Measurements from ENCODE around the gene NTM.
"Not testable (repeated sequence)": the region's sequence is repeated elsewhere in the genome, so short reads cannot be mapped to it uniquely, and the experiment has no call there.

Gene NTM

DNA sequence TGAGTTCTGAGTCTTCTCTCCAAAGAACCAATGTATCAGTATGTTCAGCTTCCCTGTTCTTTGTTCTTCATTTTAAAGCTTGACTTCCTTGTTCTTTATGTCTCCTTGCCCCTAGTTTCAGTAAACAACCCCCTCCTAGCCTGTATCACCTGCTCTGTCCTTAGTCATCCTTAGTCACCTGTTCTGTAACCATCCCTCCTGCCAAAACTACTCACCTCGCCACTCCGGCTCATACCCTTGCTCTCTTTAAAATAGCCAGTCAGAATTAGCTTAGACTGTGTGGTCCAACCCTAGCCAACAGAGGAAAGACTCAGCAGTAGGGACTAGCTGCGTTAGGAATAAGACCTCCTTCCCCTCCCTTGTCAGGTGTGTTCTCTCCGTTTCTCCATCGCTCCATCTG, 127.3 kb downstream of the NTM start:
- not testable (repeated sequence) for DNase-seq

- DNase-seq, result peak in 40 of 51 donors; percentile 25 to 84 (median 62)
Measured at GRCh38 chr11:131498631-131499160, 128.3 kb downstream of the NTM start.

GRCh38 chr11:131499199-131499598, 128.8 kb downstream of the NTM start:
- DNase-seq, result peak in 2 of 51 donors; percentile 17 to 24

DNA sequence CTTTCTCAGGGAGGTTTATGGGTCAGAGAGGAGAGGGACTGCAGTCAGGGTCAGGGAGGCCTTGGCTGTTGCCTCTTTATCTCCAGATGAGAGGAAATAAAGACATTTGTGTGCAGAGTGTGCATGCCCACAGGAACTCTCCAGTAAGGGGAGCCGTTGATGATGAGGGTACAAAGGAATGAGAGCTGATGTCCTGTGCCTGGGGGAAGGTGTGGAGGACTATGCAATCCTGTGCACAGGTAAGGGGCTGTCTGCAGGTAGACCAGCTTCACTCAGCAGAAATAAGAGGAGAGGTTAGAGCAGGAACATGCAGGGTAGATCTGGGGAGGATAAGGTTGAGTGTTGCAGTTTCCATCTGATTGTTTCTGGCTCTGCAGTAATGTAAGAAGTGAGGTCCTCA, 132.6 kb downstream of the NTM start:
- DNase-seq, result no peak

- peak in 36 of 51 donors; percentile 12 to 76 (median 48) for DNase-seq
Measured at GRCh38 chr11:131504199-131504949, 134.0 kb downstream of the NTM start.

DNA sequence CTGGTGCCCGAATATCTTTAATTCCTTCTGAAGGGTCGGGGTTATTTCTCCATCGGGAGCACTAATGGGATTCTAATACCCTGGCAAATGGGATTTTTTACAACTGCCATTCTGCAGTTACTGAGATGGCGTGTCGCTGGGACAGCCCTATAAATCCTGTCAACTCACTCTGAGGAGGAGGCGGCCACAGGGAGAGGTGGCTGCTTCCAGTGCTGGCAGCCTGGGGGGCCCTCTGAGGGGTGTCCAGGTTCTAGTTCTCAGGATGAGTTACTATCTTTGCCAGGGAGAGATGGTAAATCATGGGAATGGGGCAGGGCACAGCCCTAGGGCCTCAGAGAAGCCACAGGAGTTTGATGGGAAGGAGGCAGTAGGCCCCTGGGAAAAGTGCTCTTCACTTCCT, 135.9 kb downstream of the NTM start:
- DNase-seq, result no peak

GRCh38 chr11:131510662-131511061, 140.2 kb downstream of the NTM start:
- DNase-seq, result no peak

DNA sequence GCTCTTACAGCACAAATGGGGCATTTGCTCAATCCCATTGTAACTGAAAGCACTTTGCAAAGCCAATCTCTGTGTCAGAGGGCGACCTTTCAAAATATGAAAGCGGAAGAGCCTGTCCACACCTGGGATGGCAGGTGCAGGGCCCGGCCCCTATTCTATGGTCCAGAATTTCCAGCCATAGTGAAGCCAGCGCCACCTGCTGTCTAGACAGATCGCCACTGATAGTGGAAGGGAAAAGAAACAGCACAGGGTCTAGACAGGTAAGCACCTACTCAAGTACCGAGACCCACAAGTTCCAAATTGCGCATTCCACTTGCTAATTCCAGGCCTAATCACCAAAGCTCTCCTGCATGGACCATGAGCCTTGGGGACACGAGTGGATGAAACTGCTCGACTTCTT, 141.4 kb downstream of the NTM start:
- DNase-seq, result peak in 3 of 51 donors; percentile 7 to 22 (median 20)

GRCh38 chr11:131512228-131512627, 141.8 kb downstream of the NTM start:
- DNase-seq, result no peak

- no peak for DNase-seq
Measured at GRCh38 chr11:131514062-131514461, 143.6 kb downstream of the NTM start.

DNA sequence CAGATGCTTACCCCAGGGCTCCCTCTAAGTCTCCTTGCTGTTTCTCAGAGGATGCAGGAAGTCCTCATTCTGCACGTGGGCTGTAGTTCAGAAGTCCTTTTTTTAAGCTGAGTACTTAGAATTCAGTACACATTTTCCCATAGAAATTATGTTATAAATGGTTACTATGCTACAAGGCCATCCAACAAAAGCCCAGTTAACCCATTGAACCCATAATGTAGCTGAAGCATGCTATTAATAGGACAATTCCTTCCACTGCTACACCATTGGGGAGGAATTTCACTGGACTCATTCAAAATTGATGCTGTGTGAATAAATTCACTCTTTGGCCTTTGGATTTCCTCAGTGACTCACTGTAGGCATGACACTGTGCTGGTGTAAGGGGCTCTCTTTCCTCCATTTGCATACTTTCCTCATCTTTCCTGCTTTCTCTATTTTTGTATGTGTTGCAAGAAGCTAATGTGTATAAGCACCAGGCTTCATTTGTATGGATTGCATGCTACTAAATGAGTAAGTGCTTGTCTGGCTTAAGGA, 148.0 kb downstream of the NTM start:
- no peak for DNase-seq

DNA sequence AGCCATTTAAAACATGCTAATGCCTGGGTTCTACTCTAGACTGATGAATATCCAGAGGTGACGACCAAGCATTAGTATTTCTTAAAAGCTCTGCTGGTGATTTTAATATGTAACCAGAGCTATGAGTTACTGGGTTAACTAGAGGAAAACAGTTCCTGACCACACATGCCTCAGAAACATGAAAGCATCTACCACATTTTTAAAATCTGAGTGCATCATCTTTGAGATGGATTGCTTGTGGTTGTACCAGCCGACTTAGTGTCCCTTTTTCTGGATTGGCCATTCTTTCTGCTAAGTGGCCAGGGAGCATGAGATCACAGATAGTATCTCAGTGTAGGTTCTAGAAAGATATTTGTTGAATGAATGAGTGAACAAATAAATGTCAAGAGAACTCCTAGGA, 152.4 kb downstream of the NTM start:
- DNase-seq, result no peak

DNA sequence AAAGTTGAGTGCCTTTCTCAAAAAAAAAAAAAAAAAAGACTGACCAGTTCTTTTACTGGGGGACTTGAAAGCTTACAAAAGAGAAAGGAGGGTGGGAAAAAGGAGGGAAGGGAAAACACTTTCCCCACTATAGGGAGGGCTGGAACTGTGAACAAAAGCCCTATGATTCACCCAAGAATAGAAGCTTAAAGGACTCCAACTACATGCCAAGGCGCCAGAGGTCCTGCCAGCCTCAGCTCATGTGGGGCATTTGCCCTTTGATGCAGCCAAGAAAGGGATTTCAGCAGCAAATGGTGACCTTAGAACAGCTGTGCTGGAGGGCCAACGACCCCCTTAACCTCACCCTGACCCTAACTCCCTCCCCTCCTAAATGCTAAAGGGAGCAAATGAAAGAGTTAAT, 160.0 kb downstream of the NTM start:
- peak in 32 of 51 donors; percentile 16 to 80 (median 45) for DNase-seq

DNA sequence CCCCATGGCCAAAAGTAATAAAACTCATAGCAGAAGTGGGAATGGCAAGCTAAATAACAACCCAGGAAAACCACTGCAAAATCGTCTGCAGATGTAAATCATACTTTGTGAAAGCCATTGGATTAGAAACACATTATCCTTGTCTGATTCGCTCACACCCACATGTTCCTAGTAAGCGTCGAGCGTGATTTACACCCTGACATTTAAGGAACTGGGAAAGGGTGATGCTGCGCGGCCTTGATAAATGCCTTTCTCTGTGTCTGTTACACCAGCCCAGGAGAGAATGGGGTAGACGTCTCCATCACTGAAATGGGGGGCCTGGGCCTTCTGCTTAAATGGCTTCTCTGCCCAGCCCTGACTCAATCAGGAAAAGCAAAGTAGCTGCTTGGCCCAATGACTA, 162.7 kb downstream of the NTM start:
- no peak for DNase-seq

DNA sequence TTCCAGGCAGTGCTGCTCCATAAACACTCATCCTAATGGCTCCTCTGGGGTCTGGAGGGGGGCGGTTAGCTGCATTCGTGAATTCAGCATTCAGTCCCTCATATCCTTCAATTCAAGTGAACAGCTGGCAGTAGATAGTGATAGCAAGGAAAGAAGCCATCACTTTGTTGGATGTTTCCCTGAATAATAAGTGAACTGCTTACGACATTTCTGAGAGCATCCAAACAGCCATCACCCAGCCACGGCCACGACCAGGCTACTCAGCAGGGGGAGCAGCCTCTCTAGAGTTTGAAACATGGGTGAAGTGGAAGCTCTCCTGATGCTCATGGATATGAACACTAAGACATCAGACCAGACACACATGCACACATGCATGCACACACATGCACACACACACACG, 163.6 kb downstream of the NTM start:
- DNase-seq, result peak in 30 of 51 donors; percentile 13 to 79 (median 48)

GRCh38 chr11:131534611-131535010, 164.2 kb downstream of the NTM start:
- peak in 26 of 51 donors; percentile 17 to 78 (median 44) for DNase-seq

GRCh38 chr11:131536159-131536558, 165.7 kb downstream of the NTM start:
- DNase-seq, result no peak

DNA sequence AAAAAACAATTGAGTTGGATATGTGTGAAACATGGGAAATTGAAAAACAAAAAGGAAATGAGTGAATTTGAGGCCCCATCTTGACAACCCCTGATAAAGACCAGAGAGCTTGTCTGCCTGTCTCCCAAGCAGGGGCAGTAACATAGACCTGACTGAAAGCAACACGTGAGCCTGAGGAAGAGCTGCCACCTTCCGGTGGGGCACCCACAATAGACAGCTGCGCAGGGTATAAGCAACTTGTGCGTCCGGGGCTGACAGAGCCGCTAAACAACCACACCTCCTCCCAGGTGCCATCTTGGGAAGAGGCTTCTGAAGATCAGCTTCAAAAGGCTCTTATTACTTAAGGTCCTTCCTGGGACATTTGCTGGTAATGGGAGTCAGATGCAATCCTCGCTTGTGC, 166.8 kb downstream of the NTM start:
- DNase-seq, result no peak

DNA sequence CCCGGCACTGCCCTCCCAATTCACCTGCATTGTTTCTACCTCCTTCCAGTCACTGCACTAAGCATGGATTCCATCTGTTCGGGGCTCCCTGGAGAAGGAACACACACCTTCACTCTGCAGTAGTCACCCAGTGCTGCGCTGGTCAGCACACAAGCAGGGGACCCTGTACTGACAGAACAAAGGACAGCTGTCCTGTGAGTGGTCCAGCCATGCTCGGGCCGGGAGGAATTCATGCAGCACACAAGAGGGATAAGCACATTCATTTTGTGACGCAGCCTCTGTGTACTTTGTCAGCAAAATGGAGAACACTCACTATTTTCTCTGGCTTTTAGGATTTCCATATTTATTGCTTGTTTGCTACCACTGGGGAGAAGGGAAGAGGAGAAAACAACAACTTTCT, 167.3 kb downstream of the NTM start:
- DNase-seq, result peak in 1 of 51 donors; percentile 28

GRCh38 chr11:131538322-131538721, 167.9 kb downstream of the NTM start:
- no peak for DNase-seq

DNA sequence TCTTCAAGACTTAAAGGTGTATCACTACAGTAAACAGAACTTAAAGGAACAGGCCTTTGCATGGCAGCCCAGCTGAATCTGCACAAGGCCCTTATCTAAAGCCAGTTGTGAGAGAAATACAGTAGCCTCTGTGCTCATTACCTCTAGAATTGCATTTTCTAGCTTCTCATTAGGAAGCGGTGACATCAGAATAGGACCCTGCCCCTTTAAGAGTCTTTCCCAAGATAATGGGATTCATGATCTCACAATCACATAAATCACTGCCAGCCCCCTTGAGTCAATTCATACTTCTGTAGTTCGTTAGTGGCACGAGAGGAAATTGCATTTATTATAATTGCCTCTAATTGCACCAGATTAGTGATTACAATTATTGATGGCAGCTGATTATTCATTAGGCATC, 170.3 kb downstream of the NTM start:
- DNase-seq, result no peak

DNA sequence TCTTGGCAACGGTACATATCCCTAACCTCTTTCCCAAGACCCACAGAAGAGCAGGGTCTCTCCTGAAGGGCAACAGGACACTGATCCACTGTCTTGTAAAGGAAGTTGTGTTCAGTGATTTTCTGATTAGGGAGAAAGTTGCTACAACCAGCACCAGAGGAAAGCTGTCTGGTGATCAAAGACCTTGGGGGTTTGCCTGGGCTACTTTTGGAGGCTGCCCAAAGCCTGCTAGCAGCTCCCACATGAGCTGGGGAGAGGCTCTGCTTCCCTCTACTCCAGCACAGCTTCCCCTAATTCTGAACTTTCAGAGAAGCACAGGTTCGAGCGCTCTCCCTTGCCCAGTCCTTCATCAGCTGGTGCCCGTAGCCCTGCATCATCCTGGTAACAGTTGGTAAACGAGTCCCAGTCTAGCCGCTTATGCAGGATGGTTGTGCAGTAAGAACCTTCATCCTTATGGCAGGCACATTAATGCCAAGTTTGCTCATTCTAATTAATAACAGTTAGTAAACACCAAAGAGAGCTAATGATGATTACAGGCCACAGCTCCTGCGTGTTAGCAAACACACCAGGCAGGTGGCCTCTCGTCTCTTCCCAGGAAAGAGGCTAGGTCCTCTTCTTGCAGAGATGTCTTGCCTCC, 173.1 kb downstream of the NTM start:
- DNase-seq, result peak in 3 of 51 donors; percentile 13 to 26 (median 22)

DNA sequence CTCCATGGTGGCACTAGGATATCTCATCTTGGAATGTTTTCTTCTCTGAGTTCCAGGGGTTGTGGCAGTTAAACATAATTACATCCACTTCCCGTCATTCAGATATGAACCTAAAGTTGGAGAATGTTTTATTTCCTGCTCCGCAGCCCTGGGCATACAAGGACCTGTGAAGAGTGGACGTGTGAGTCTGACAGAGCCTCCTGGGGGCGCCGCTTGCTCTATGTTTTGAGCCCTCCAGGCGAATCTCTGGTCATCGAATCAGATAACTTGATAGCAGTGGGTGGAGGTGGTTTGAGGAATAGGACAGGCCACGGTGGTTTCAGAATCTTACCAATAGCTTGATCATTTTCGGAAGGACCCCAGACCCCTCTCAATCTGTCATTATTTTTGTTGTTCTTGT, 174.2 kb downstream of the NTM start:
- DNase-seq, result peak in 16 of 51 donors; percentile 13 to 50 (median 36)
